Keratinocyte (primary cell): ENCODE data around the gene REN. TPM values are rescaled to one million over a fixed set of nuclear protein-coding genes. Genes with fewer than 3 reads are reported as not detected.
A peak's percentile ranks its signal among the peaks of the same experiment; 100 is the strongest.

Experiments used
- DNase-seq: peaks from one replicate; pipeline ENCODE4 v3.0.0-alpha.2; 2011; ENCODE audit warnings: low read depth, missing footprints, low spot score
- FAIRE-seq: peaks from 2 replicates; lab custom pipeline; 2011; peaks lifted over from hg19 to GRCh38; lab: Jason Lieb, UNC
- H2AFZ ChIP-seq: 2 replicates; pipeline ENCODE4 v1.6.0; 2012; ENCODE audit warnings: low read length, control low read depth, inconsistent platforms; ENCODE audit not compliant: control insufficient read depth
- H3K27ac ChIP-seq: 2 replicates; pipeline ENCODE4 v1.5.1; 2011; ENCODE audit warnings: low read length; ENCODE audit not compliant: control insufficient read depth, insufficient read depth
- H3K27me3 ChIP-seq: 3 replicates; pipeline ENCODE4 v1.6.0; 2011; ENCODE audit warnings: low read length; ENCODE audit not compliant: control insufficient read depth, insufficient read depth; ENCODE audit errors: extremely low read depth
- H3K36me3 ChIP-seq, 2 experiments: 2 replicates in 1 of 2; 3 replicates in 1 of 2; pipeline ENCODE4 v1.5.1; 2011; ENCODE audit warnings: low read length in 2 of 2, mild to moderate bottlenecking in 1 of 2; ENCODE audit not compliant: control insufficient read depth in 2 of 2, insufficient read depth in 2 of 2; ENCODE audit errors: extremely low read depth in 1 of 2
- H3K4me1 ChIP-seq: 3 replicates; pipeline ENCODE4 v1.5.1; 2011; ENCODE audit warnings: low read length; ENCODE audit not compliant: control insufficient read depth, insufficient read depth; ENCODE audit errors: extremely low read depth
- H3K4me2 ChIP-seq: 3 replicates; pipeline ENCODE4 v1.6.0; 2011; ENCODE audit warnings: low read depth, low read length; ENCODE audit not compliant: control insufficient read depth, insufficient read depth; ENCODE audit errors: extremely low read depth
- H3K4me3 ChIP-seq, 3 experiments: fragments of 200-600 bp in 1 of 3; sonication (generic) in 1 of 3; 2 replicates in 2 of 3; 3 replicates in 1 of 3; pipeline ENCODE4 v1.5.1; 2011 to 2016; ENCODE audit warnings: low read length in 3 of 3, mild to moderate bottlenecking in 3 of 3, control low read depth in 2 of 3, inconsistent platforms in 1 of 3, low read depth in 1 of 3, mixed read lengths in 1 of 3, mixed run types in 1 of 3, moderate library complexity in 1 of 3; ENCODE audit not compliant: control insufficient read depth in 2 of 3, insufficient read depth in 2 of 3; ENCODE audit errors: extremely low read depth in 1 of 3
- H3K79me2 ChIP-seq: 2 replicates; pipeline ENCODE4 v1.6.0; 2012; ENCODE audit warnings: low read length; ENCODE audit not compliant: control insufficient read depth, insufficient read depth
- H3K9ac ChIP-seq: 3 replicates; pipeline ENCODE4 v1.6.0; 2011; ENCODE audit warnings: low read length; ENCODE audit not compliant: control insufficient read depth, insufficient read depth; ENCODE audit errors: extremely low read depth
- H3K9me1 ChIP-seq: 3 replicates; pipeline ENCODE4 v1.6.0; 2011; ENCODE audit warnings: low read length; ENCODE audit not compliant: control insufficient read depth, insufficient read depth; ENCODE audit errors: extremely low read depth
- H3K9me3 ChIP-seq: 2 replicates; pipeline ENCODE4 v1.5.1; 2012; ENCODE audit warnings: low read depth, low read length; ENCODE audit not compliant: control insufficient read depth
- H4K20me1 ChIP-seq: 3 replicates; pipeline ENCODE4 v1.6.0; 2011; ENCODE audit warnings: low read length; ENCODE audit not compliant: control insufficient read depth, insufficient read depth; ENCODE audit errors: extremely low read depth
- EZH2 ChIP-seq: IDR thresholded peaks from one replicate; pipeline ENCODE4 v1.6.1; 2012; ENCODE audit warnings: inconsistent platforms, mild to moderate bottlenecking, low read length, moderate library complexity
- dilution Hi-C: fragments of 300-500 bp; cut with MboI; formaldehyde crosslinking; loops from one replicate; pipeline ENCODE4 v1.7.0; 2020; ENCODE audit warnings: low sequenced_read_pairs; ENCODE audit not compliant: extremely low pct_ligation_motif_present
- polyA plus RNA-seq, 5 experiments: library from polyadenylated mRNA; depleted of rRNA in 3 of 5; stranded (reverse) in 3 of 5; stranded (forward) in 1 of 5; unstranded in 1 of 5; fragments of >200 nt; gene quantifications; 1 replicate in 1 of 5; 2 replicates in 3 of 5; 3 replicates in 1 of 5; pipeline versions ENCODE4 v1.2.1 to v1.2.3, GENCODE V29; 2011 to 2012; ENCODE audit warnings: missing spikeins in 2 of 5, low read depth in 1 of 5, low replicate concordance in 1 of 5
- TF ChIP-seq, protein P1 (sequence below), 3 experiments: IDR thresholded peaks in 1 of 3; conservative IDR thresholded peaks in 1 of 3; optimal IDR thresholded peaks in 1 of 3; 2 replicates in 2 of 3; 3 replicates in 1 of 3; pipeline versions ENCODE3 to v1.5.1; 2011; ENCODE audit warnings: low read length in 3 of 3, mild to moderate bottlenecking in 3 of 3, moderate library complexity in 2 of 3, control low read depth in 1 of 3, inconsistent platforms in 1 of 3; ENCODE audit not compliant: insufficient read depth in 2 of 3; ENCODE audit errors: extremely low read depth in 1 of 3

REN gene
- polyA plus RNA-seq, 1 donor (not counting 4 experiments of a cell fraction or from before 2014, with no cell fraction given), result not detected

DNA sequence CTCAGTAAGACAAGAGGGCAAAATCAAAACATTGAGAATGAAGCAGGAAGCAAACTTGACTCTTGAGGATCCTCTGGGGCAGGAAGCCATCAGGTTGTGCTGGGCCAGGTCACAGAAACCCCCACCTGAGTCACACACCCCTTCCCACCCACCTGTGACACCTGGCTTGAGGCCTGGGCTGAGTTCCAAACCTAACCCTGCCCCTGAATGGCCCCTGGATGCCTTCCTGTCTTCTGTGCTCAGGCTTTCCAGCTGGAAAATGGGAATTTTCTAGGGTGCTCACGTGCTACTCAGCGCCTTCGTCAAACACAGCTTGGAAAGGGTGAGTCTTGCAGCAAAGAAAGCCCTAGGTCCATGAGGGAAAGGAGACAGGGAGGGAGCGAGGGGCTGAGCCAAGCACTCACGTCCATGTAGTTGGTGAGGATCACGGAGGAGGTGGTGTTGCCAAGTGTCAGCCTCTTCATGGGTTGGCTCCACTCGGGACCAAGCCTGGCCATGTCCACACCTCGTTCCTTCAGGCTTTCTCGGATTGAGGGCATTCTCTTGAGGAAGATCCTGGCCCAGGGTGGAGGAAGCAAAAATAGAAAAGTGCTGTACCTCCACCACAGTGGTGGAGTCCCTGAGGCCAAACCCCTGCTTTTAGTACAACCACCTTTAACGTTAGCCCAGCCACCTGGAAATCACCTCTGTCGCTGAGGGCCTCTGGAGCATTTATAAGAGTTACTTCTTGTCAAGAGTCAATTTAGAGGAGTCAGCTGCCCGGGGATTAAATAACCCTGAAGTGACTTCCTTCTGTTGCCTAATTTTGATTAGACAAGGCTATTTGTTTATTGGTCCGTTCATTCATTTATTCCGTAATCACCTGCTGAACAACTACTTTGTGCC lies 4.3 kb downstream of the REN start:
- no peaks in the 10 kb centered on the region for H3K9me1 ChIP-seq
- H4K20me1 ChIP-seq, result no peaks in the 10 kb centered on the region
- peaks cover 8% of the 10 kb centered on the region for H3K4me1 ChIP-seq
- H3K4me2 ChIP-seq, result peak overlapping the region; percentile 33
- DNase-seq, result no peak
- dilution Hi-C loops, result no loop called here
- no peaks in the 10 kb centered on the region for H3K36me3 ChIP-seq
- no peak overlapping the region for H3K9ac ChIP-seq
- no peak overlapping the region for H3K4me3 ChIP-seq
- H3K9me3 ChIP-seq, result no peaks in the 10 kb centered on the region
- H3K27me3 ChIP-seq, result no peaks in the 10 kb centered on the region
- FAIRE-seq, result no peak
- TF ChIP-seq EZH2, result no peak
- TF ChIP-seq, protein P1, sequence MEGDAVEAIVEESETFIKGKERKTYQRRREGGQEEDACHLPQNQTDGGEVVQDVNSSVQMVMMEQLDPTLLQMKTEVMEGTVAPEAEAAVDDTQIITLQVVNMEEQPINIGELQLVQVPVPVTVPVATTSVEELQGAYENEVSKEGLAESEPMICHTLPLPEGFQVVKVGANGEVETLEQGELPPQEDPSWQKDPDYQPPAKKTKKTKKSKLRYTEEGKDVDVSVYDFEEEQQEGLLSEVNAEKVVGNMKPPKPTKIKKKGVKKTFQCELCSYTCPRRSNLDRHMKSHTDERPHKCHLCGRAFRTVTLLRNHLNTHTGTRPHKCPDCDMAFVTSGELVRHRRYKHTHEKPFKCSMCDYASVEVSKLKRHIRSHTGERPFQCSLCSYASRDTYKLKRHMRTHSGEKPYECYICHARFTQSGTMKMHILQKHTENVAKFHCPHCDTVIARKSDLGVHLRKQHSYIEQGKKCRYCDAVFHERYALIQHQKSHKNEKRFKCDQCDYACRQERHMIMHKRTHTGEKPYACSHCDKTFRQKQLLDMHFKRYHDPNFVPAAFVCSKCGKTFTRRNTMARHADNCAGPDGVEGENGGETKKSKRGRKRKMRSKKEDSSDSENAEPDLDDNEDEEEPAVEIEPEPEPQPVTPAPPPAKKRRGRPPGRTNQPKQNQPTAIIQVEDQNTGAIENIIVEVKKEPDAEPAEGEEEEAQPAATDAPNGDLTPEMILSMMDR (optimal IDR thresholded peaks at IDR 0.05 in 1 of 3, IDR thresholded peaks at IDR 0.05 in 1 of 3, conservative IDR thresholded peaks at IDR 0.05 in 1 of 3; ENCODE audit: extremely low read depth in 1 of 3, insufficient read depth in 2 of 3, low read length in 3 of 3), result no peak
- peak overlapping the region; percentile 10 for H2AFZ ChIP-seq
- no peaks in the 10 kb centered on the region for H3K79me2 ChIP-seq
- H3K27ac ChIP-seq, result no peak overlapping the region

DNA sequence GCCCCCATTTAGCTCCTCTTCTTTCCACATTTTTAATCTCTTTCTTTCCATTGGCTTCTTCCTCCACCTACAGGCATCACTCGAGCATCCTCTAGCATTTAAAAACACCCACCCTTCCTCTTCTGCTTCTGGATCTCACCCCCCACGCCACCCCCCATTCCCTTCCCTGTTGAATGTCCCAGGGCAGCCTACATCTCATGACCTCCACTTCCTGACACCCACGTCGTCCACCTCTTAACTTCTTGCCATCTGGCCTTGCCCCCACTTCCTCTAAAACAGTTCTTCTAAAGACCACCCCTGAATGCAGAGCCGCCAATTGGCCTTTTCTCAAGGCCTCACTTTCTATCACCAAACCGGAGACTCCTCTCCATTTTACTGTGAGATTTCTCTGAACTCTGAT lies 8.2 kb downstream of the REN start:
- DNase-seq (no peak), FAIRE-seq (no peak)
- dilution Hi-C loops, result no loop called here
- H3K9me1 ChIP-seq, result no peaks in the 10 kb centered on the region
- H4K20me1 ChIP-seq, result no peaks in the 10 kb centered on the region
- no peaks in the 10 kb centered on the region for H3K9me3 ChIP-seq
- H3K9ac ChIP-seq, result no peak overlapping the region
- H3K36me3 ChIP-seq, result no peaks in the 10 kb centered on the region
- H3K79me2 ChIP-seq, result no peaks in the 10 kb centered on the region
- H2AFZ ChIP-seq, result no peak overlapping the region
- no peaks in the 10 kb centered on the region for H3K27me3 ChIP-seq
- no peak overlapping the region for H3K27ac ChIP-seq
- no peak overlapping the region for H3K4me3 ChIP-seq
- H3K4me2 ChIP-seq, result no peak overlapping the region
- TF ChIP-seq, protein P1 (optimal IDR thresholded peaks at IDR 0.05 in 1 of 3, IDR thresholded peaks at IDR 0.05 in 1 of 3, conservative IDR thresholded peaks at IDR 0.05 in 1 of 3; ENCODE audit: extremely low read depth in 1 of 3, insufficient read depth in 2 of 3, low read length in 3 of 3), result no peak
- no peak for TF ChIP-seq EZH2
- peaks cover 23% of the 10 kb centered on the region for H3K4me1 ChIP-seq
